GM12872 (cell line): Measurements from ENCODE around the gene CD2AP.

Source experiments
- CTCF ChIP-seq: IDR thresholded peaks from 3 replicates; pipeline ENCODE4 v1.5.1; 2011; ENCODE audit warnings: low read depth, mild to moderate bottlenecking, low read length, moderate library complexity; ENCODE audit not compliant: insufficient read depth

The CD2AP gene

DNA sequence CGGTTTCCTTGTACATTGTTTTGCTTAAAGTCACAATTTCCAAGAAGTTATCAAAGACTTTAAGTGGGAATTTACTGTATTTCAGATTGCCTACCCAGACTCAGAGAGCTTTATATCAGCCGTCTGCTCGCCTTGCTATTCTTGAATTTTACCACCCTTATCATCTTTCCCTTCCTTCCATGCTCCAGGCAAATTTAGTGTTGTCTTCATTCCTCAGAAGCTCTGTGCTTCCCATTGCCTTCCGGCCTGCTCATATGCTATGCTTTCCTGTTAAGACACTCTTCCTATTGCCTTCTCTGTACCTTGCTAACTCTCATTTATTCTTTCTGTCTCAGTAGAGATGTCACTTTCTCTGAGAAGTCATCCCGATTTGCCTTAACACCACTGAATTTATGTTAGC lies 52.1 kb downstream of the CD2AP start:
- no peak for TF ChIP-seq CTCF

GRCh38 chr6:47532981-47533585 lies 55.5 kb downstream of the CD2AP start:
- no peak for TF ChIP-seq CTCF

GRCh38 chr6:47534063-47534462 lies 56.5 kb downstream of the CD2AP start:
- no peak for TF ChIP-seq CTCF

DNA sequence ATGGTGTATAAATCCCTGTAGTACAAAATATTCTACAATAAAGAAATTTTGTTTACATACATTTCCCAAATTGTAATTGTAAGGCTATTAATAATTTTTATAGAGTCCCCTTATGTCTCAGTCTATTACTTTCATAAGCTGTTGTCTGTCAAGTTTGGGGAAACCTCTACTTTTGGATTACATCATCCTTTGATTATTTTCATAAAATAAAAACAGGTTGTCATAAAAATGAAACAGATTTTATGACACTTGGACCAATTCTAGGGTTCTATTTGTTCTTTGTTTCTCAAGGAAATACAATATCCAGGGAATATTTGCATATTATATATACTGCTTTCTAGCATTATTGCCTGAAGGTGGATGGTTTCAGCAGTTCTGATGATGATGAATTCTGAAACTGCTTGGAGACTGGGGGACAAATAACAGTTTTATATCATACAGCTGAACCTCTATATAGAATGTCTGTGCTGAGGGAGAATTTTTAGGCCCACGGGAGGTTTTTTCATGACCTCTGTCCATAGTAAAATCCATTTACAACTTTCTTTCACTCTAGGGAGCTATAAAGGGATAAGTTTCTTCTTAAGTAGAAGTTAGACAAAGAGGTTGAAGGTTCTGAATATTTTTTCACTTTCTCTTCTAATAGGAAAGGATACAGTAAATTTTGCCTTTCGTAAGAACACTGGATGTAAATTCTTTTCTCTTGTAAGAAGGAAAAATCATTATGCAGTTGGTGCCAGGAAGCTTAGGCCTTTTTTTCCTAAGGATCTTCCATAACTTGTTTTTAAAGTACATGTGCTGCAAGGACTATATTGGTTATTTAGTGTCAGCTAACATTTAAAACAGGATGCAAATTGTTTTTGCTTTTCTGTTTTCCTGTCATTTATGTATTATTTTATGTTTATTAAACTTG lies 58.0 kb downstream of the CD2AP start:
- TF ChIP-seq CTCF = no peak

DNA sequence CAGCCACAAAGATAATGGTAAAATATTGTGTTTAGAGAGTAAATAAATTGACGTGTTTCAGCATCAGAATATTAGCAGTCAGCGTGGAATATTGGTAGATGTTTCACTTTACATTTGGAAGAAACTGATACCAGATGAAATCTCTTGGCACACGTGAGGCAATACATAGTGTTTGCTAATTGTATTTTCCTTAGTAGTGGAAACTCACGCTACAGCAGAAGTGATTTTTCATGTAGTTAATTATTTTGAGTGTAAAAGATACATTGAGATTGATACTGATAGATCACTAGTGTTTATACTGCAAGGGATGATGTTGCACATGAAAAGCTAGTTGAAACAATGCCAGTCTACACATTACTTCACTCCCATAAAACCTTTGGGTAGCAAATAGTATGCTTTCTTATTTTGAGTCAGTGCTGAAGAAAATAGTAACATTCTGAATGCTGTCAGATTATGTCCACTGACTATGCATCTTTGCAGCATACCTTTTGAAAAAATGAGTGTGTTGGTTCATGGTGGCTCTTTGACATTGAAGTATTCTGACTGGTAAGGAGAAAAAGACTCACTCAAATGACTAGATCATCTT lies 59.3 kb downstream of the CD2AP start:
- no peak for TF ChIP-seq CTCF

GRCh38 chr6:47545223-47545622 lies 67.6 kb downstream of the CD2AP start:
- TF ChIP-seq CTCF = no peak

DNA sequence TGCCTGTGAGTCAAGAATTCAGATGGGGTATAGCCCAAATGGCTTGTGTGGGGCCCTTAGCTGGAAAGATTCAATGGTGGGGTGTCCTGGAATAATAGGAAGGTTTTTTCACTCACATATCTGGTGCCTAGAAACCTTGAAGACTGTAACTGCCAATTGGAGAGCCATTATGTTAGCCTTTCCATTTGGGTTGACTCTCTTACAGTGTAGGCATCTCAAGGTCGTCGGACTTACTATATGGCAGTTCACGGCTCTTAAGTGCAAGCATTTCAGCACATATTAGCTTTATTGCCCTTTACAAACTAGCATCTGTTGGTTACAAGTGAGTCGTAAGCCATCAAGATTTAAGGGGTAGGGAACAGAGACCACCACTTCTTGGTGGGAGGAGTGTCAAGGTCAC lies 74.1 kb downstream of the CD2AP start:
- TF ChIP-seq CTCF = no peak
